Activated CD4-positive, alpha-beta T cell treated with anti-CD3 and anti-CD28 coated beads, Interleukin-2, amount 50 U/mL, for 4 hours (primary cell): ENCODE data around the gene PRR19.

Experiments used
- DNase-seq, 2 experiments: peaks; one replicate each; pipeline ENCODE4 v3.0.0-alpha.2; 2020

Gene PRR19

GRCh38 chr19:42284591-42285341, 17.2 kb upstream of the PRR19 start:
- no peak for DNase-seq

DNA sequence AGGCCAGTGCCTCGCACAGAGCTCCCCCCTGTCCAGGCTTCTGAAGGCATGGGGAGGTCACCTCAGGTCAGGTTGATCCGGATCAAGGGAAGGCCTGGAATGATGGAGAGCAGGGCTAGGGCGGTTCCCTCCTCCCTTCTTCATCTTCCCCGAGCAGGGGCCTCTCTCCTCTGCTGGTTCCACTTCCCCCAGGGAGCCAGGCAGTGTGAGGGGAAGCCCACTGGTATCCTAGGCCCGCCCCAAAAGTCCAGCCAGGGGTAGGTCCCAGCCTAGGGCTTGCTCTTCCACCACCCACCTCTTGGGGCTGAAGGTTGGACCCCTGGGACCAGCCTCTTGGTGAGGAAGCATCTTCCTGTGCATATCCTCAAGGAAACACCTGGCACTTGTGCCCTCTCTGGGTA, 16.4 kb upstream of the PRR19 start:
- DNase-seq: no peak

DNA sequence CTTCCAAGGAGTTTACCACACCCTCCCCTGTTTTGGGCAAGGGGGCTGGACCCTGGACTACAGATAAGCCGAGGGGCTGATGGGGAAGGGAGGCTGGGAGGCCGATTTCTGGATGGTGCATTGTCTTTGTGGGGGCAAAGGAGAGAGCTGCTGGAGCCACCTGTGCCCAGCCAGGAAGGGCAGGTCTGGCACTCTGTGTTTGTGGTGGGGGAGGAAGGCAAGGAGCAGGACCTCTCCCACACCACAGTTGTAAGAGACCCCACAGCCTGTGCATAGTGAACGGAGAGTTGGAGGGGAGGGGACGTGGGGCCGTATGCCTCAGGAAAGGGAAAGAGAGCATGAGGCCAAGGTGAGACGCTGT, 16.0 kb upstream of the PRR19 start:
- no peak for DNase-seq

DNA sequence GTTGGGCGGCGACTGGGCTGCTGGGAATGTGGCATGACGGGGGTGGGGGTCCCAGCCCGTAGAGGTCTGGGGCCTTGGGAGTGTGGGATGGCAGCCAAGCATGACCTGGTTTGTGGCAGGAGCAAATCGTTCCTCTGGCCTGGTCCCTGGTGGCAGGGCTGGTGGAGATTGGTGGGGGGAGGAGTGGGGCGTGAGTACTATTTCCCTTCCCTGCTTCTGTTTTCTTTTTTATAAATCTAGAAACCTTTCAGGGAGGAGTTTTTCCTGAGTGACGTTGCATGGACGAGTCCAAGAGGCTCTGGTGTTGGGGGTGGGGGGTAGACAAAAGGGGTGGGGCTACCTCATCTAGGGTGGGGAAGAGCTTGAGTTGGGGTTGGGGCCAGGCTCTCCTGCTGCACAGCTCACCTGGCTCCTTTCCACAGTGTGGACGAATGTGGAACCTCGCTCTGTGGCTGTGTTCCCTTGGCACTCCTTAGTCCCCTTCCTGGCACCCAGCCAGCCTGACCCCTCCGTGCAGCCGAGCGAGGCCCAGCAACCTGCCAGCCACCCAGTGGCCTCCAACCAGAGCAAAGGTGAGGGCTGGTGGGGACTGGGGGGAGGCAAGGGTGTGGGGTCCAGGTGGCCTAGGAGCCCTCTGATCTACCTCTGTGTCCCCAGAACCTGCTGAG, 15.4 kb upstream of the PRR19 start:
- DNase-seq: no peak

- DNase-seq: no peak
Observed at GRCh38 chr19:42287017-42287826, 14.7 kb upstream of the PRR19 start.

DNA sequence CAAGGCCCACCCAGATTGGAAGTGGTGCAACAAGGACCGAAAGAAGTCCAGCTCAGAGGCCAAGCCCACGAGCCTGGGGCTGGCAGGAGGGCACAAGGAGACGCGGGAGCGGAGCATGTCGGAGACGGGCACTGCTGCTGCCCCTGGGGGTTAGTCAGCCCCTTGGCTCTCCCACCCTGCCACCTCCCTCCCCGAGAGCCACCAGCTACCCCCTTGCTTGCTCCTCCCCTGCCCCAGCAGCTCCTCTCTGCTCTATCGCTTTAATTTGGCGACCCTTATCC, 14.2 kb upstream of the PRR19 start:
- DNase-seq: no peak

GRCh38 chr19:42288387-42288786, 13.5 kb upstream of the PRR19 start:
- no peak for DNase-seq

- DNase-seq: no peak
Observed at GRCh38 chr19:42288881-42289555, 12.9 kb upstream of the PRR19 start.

GRCh38 chr19:42289556-42290041, 12.3 kb upstream of the PRR19 start:
- DNase-seq: no peak

- no peak for DNase-seq
Observed at GRCh38 chr19:42290136-42290522, 11.8 kb upstream of the PRR19 start.

DNA sequence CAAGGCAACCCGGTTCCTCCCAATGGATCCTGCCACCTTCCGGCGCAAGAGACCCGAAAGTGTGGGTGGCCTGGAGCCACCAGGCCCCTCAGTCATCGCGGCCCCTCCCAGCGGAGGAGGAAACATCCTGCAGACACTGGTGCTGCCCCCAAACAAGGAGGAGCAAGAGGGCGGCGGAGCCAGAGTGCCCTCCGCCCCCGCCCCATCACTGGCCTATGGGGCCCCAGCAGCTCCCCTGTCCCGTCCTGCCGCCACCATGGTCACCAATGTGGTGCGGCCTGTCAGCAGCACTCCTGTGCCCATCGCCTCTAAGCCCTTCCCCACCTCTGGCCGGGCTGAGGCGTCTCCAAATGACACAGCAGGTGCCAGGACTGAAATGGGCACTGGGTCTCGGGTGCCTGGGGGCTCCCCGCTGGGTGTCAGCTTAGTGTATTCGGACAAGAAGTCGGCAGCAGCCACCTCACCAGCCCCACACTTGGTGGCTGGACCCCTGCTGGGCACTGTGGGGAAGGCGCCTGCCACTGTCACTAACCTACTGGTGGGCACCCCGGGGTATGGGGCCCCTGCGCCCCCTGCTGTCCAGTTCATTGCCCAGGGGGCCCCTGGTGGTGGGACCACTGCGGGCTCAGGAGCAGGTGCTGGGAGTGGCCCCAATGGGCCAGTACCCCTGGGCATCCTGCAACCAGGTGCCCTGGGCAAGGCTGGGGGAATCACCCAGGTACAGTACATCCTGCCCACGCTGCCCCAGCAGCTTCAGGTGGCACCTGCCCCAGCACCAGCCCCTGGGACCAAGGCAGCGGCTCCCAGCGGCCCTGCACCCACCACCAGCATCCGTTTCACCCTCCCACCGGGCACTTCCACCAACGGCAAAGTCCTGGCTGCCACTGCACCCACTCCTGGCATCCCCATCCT, 11.2 kb upstream of the PRR19 start:
- DNase-seq: peak; percentile 54 to 60

- DNase-seq: no peak
Observed at GRCh38 chr19:42291435-42291810, 10.5 kb upstream of the PRR19 start.

DNA sequence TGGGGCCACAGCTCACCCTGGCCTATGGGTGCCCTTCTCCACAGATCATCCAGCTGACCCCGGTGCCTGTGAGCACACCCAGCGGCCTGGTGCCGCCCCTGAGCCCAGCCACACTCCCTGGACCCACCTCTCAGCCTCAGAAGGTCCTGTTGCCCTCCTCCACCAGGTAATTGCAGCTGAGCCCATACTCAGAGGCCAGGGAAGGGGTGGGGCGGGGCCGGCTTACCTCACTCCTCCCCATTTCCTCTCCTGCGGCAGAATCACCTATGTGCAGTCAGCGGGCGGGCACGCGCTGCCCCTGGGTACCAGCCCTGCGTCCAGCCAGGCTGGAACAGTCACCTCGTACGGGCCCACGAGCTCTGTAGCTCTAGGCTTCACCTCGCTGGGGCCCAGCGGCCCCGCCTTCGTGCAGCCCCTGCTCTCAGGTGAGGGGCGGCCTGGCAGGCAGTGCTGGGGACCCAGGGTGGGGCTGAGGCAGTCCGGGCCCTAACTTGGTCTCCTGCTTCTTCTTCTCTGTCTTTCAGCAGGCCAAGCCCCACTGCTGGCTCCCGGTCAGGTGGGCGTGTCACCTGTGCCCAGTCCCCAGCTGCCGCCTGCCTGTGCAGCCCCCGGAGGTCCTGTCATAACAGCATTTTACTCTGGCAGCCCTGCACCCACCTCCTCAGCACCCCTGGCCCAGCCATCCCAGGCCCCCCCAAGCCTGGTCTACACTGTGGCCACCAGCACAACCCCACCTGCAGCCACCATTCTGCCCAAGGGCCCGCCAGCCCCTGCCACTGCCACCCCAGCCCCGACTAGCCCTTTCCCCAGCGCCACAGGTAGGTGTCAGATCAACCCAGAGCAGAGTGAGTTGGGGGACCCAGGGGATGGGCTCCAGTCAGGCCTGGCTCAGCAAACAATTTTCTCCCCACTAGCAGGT, 9.6 kb upstream of the PRR19 start:
- DNase-seq: no peak

DNA sequence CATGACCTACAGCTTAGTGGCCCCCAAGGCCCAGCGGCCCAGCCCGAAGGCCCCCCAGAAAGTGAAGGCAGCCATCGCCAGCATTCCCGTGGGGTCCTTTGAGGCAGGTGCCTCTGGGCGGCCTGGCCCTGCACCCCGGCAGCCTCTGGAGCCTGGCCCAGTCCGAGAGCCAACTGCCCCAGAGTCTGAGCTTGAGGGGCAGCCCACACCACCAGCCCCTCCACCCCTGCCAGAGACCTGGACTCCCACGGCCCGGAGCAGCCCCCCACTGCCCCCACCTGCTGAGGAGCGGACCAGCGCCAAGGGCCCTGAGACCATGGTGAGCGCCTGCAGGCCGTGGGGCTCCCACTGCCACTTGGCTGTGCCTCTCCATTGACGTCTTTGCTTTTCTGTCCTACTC, 9.0 kb upstream of the PRR19 start:
- no peak for DNase-seq

GRCh38 chr19:42293540-42293939, 8.4 kb upstream of the PRR19 start:
- DNase-seq: no peak

- no peak for DNase-seq
Observed at GRCh38 chr19:42293948-42294347, 8.0 kb upstream of the PRR19 start.

DNA sequence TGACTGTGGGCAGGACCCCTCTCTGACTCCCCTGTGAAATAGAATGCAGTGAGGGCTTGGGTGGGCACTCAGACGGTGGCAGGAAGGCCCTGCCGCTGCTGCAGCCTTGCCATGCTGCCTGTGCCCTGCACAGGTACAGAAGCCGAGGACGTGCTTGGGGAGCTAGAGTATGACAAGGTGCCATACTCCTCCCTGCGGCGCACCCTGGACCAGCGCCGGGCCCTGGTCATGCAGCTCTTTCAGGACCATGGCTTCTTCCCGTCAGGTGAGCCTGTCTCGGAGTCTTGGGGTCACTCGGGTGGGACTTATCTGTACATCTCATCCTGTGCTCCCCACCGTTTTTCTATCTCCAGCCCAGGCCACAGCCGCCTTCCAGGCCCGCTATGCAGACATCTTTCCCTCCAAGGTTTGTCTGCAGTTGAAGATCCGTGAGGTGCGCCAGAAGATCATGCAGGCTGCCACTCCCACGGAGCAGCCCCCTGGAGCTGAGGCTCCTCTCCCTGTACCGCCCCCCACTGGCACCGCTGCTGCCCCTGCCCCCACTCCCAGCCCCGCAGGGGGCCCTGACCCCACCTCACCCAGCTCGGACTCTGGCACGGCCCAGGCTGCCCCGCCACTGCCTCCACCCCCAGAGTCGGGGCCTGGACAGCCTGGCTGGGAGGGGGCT, 7.3 kb upstream of the PRR19 start:
- no peak for DNase-seq

DNA sequence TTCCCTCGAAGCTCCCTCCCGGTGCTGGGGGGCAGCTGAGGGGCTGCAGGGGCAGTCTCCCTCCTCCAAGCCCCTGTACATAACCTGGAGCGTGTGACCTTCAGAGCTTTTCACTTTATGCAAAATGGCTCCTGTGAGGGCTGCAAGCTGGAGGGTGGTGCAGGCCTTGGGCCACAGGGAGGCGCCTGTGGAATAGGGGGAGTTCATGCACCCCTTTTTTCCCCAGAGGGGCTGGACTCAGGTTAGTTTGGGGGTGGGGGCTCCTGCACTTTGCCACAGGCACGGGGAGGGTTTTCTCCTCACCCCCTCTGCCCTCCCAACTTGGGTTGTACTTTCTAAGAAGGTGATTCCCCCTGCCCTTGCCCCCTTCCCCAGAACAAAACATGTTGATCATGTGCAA, 6.6 kb upstream of the PRR19 start:
- no peak for DNase-seq

DNA sequence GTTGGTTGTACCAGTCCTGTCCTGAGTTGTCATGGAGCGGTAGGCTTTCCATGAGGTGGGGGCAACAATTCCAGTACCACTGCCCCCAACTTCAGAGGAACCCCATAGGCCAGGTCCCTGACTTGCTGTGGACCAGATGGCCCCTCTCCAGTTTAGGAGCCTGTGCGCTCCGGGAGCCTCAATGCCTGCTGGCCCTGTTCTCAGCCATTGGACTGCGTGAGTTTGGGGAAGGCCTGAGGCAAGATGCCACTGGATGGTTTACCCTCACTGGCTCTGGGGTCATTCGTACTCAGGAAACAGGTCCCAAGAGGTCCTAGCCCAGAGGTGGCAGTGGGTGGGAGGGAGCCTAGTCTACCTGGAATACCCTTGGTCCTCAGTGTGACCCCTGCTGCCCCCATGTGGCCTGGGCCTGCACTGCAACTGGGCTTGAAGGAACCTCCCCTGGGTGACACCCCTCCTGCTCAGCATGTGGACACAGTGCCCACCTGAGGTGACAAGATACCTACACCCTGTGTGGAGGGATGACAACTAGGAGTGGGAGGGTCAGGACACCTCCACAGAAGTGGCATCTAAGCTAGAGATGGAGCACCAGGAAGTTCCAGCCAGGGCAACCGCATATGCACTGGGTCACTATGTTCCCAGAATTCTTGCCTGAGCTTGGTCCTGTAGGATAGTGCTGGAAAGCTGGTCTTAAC, 6.0 kb upstream of the PRR19 start:
- DNase-seq: peak; percentile 88 to 94

DNA sequence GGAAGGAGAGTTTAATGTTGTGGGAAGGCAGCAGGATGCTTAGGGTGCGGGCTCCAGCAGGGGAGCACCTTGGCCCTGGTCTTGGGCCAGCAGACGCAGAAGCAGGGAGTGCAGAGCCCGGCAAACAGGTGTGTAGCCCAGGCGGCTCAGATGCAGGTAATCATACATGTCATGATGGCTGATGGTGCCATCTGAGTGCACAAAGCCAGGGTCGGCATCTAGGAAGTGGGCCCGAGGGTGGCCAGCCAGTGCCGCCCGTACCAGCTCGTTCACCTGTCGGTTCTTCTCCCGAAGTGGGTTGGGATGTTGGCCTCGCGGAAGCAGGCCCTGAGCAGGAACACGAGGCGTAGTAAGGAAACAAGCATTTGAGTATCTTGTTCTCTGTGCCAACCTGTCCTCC, 4.9 kb upstream of the PRR19 start:
- DNase-seq: no peak
